Adrenal gland (tissue), 12 donors: Measurements from ENCODE around the gene IL1F10. TPM values are rescaled to one million over a fixed set of nuclear protein-coding genes. Genes with fewer than 3 reads are reported as not detected.

Experiments used
- DNase-seq, 7 donors: peaks; one replicate each; pipeline ENCODE4 v3.0.0-alpha.2; 2019 to 2020
- H3K27ac ChIP-seq, 5 donors: fragments of 200-600 bp; sonication (generic) in 4 of 5; 1 replicate in 3 of 5; 2 replicates in 2 of 5; pipeline versions ENCODE4 v1.5.1 to v1.8.0; 2016 to 2020; ENCODE audit warnings: mild to moderate bottlenecking in 1 of 5
- H3K27me3 ChIP-seq: fragments of 200-600 bp; 2 replicates; pipeline ENCODE4 v1.8.0; 2021
- H3K36me3 ChIP-seq, 2 donors: fragments of 200-600 bp; replicated peaks in 1 of 2; 1 replicate in 1 of 2; 2 replicates in 1 of 2; pipeline versions ENCODE4 v1.5.1 to v1.8.0; 2018 to 2022
- H3K4me1 ChIP-seq, 2 donors: fragments of 200-600 bp; replicated peaks in 1 of 2; 1 replicate in 1 of 2; 2 replicates in 1 of 2; pipeline versions ENCODE4 v1.5.1 to v1.8.0; 2018 to 2021
- H3K4me3 ChIP-seq, 4 donors: fragments of 200-600 bp; sonication (generic) in 3 of 4; one replicate each; pipeline ENCODE4 v1.5.1; 2016 to 2018
- H3K9me3 ChIP-seq, 3 donors: fragments of 200-600 bp; sonication (generic) in 1 of 3; replicated peaks in 1 of 3; 1 replicate in 2 of 3; 2 replicates in 1 of 3; pipeline versions ENCODE4 v1.5.1 to v1.8.0; 2016 to 2021
- CTCF ChIP-seq, 6 experiments: fragments of 450-650 bp in 4 of 6; fragments of 200-600 bp in 2 of 6; sonication (generic) in 1 of 6; IDR thresholded peaks; 1 replicate in 5 of 6; 2 replicates in 1 of 6; pipeline versions ENCODE4 v1.5.1 to v1.8.0; 2016 to 2021; ENCODE audit warnings: antibody characterized with exemption in 6 of 6, mild to moderate bottlenecking in 2 of 6, moderate library complexity in 1 of 6
- POLR2A ChIP-seq, 2 donors: fragments of 450-650 bp; IDR thresholded peaks; one replicate each; pipeline ENCODE4 v1.6.1; 2017; ENCODE audit warnings: antibody characterized with exemption in 2 of 2, mild to moderate bottlenecking in 2 of 2, moderate library complexity in 1 of 2
- WGBS, 4 donors: extraction: QIAGEN DNeasy Blood & Tissue Kit in 2 of 4; methylation state at CpG; one replicate each; pipeline versions ENCODE4 v1.1.5 to v1.1.7; 2013 to 2017; 5-methylcytosine and 5-hydroxymethylcytosine counted together
- intact Hi-C, 2 donors: fragments of 100-400 bp; cut with DNase I; formaldehyde crosslinking; loops; one replicate each; pipeline versions ENCODE4 v1.14.1 to v1.15.0; 2022 to 2023
- polyA plus RNA-seq, 3 donors: library from polyadenylated mRNA; stranded (reverse); fragments of 200-250 nt in 2 of 3; fragments of 350-450 nt in 1 of 3; fragmentation: Illumina TruSeq in 1 of 3; extraction: RNeasy Lipid Tissue Mini Kit (QIAGEN cat#74804) in 1 of 3; gene quantifications; one replicate each; pipeline ENCODE4 v1.2.3, GENCODE V29; 2013 to 2014
- total RNA-seq, 9 donors: library from RNA; depleted of rRNA in 4 of 9; stranded (reverse); fragments of >200 nt in 4 of 9; fragments of 120-200 nt in 1 of 9; fragmentation: NEBNext Ultra II Directional in 1 of 9; extraction: Animal tissue kit (Norgen Biotek cat#: 25700) in 1 of 9; gene quantifications; one replicate each; pipeline versions ENCODE4 v1.1.0 to v1.2.4, GENCODE V29; 2013 to 2023
- donor health status: healthy with polysubstance abuse.
- donor health status: Bipolar disorder and iron deficiency.
- donor health status: DM: yes; HTN: yes; CAD: no.
- donor health status: DM: no; HTN: no; CAD: no.
- donor health status: DM: no; HTN: no; CAD: no.
- donor health status: DM: yes; HTN: yes; CAD: no.

IL1F10 gene
- total and polyA plus RNA-seq, 12 donors: not detected

- Histone ChIP-seq H3K9me3 (no peaks in the 10 kb centered on the region), H3K36me3 (no peaks in the 10 kb centered on the region), H3K4me1 (no peaks in the 10 kb centered on the region), H3K27ac (no peak overlapping the region), H3K27me3 (no peaks in the 10 kb centered on the region), H3K4me3 (no peak overlapping the region)
- TF ChIP-seq CTCF (IDR thresholded peaks at IDR 0.05) (no peak), POLR2A (IDR thresholded peaks at IDR 0.05) (no peak)
- DNase-seq: no peak
- intact Hi-C loops: loop anchor here in 1 of 2 donors (10.0 kb wide), 1 partner anchor 286 kb away; no protein-coding TSS in a partner anchor
Measured at GRCh38 chr2:113088213-113088992, 20.6 kb downstream of the IL1F10 start.

- Histone ChIP-seq H3K4me1 (no peaks in the 10 kb centered on the region), H3K36me3 (no peaks in the 10 kb centered on the region), H3K27me3 (no peaks in the 10 kb centered on the region), H3K4me3 (no peak overlapping the region), H3K27ac (no peak overlapping the region), H3K9me3 (no peaks in the 10 kb centered on the region)
- no peak for TF ChIP-seq POLR2A (IDR thresholded peaks at IDR 0.05)
- no peak for TF ChIP-seq CTCF (IDR thresholded peaks at IDR 0.05)
- intact Hi-C loops: loop anchor here in 1 of 2 donors (10.0 kb wide), 1 partner anchor 285 kb away; no protein-coding TSS in a partner anchor
- DNase-seq: no peak
Measured at GRCh38 chr2:113089916-113090315, 22.1 kb downstream of the IL1F10 start.

- WGBS, 4 donors: 72 to 85% (median 78%) methylated on average over 4 of the region's 4 CpGs
- no peak for TF ChIP-seq POLR2A (IDR thresholded peaks at IDR 0.05)
- TF ChIP-seq CTCF (IDR thresholded peaks at IDR 0.05): no peak
- Histone ChIP-seq H3K9me3 (no peaks in the 10 kb centered on the region), H3K27ac (no peak overlapping the region), H3K27me3 (no peaks in the 10 kb centered on the region), H3K4me1 (no peaks in the 10 kb centered on the region), H3K36me3 (no peaks in the 10 kb centered on the region), H3K4me3 (no peak overlapping the region)
- intact Hi-C loops: no loop called here
- DNase-seq: no peak
Measured at GRCh38 chr2:113091231-113091896, 23.6 kb downstream of the IL1F10 start.

GRCh38 chr2:113092864-113093612, 25.3 kb downstream of the IL1F10 start:
- intact Hi-C loops: no loop called here
- DNase-seq: no peak
- TF ChIP-seq POLR2A (IDR thresholded peaks at IDR 0.05) (no peak), CTCF (IDR thresholded peaks at IDR 0.05) (no peak)

More at GRCh38 chr2:113092864-113093612, 25.3 kb downstream of the IL1F10 start:
- H3K4me3 ChIP-seq: no peak overlapping the region
- no peaks in the 10 kb centered on the region for H3K4me1 ChIP-seq
- H3K27ac ChIP-seq: no peak overlapping the region
- H3K36me3 ChIP-seq: no peaks in the 10 kb centered on the region
- H3K27me3 ChIP-seq: no peaks in the 10 kb centered on the region
- 83 to 89% (median 87%) methylated on average over 5 of the region's 5 CpGs for WGBS, 4 donors
- H3K9me3 ChIP-seq: no peaks in the 10 kb centered on the region
